Astrocyte of the cerebellum (primary cell): ENCODE measurements around the gene CLMN.

Source experiments
- DNase-seq: peaks from one replicate; pipeline ENCODE4 v3.0.0-alpha.2; 2011; ENCODE audit warnings: low read depth
- H3K4me3 ChIP-seq: 2 replicates; pipeline ENCODE4 v1.5.1; 2011; ENCODE audit warnings: mild to moderate bottlenecking, low read depth, low read length, moderate library complexity
- CTCF ChIP-seq: IDR thresholded peaks from 2 replicates; pipeline ENCODE4 v1.5.1; 2012; ENCODE audit warnings: low read length, low read depth, moderate library complexity, mild to moderate bottlenecking; ENCODE audit errors: missing control alignments
- in situ Hi-C: cut with HindIII; loops from 2 replicates; pipeline ENCODE4 v1.10.0; 2017; ENCODE audit warnings: low sequenced_read_pairs

Gene CLMN

GRCh38 chr14:95353007-95353406 is 33.3 kb upstream of the CLMN start:
- no peak for DNase-seq
- H3K4me3 ChIP-seq = no peak overlapping the region
- TF ChIP-seq CTCF = no peak
- in situ Hi-C loops = loop anchor here (10.0 kb wide), 1 partner anchor 478 kb away; no protein-coding TSS in a partner anchor

GRCh38 chr14:95352481-95352880 is 32.8 kb upstream of the CLMN start:
- in situ Hi-C loops = loop anchor here (10.0 kb wide), 1 partner anchor 478 kb away; no protein-coding TSS in a partner anchor
- no peak for TF ChIP-seq CTCF
- H3K4me3 ChIP-seq = no peak overlapping the region
- DNase-seq = no peak

DNA sequence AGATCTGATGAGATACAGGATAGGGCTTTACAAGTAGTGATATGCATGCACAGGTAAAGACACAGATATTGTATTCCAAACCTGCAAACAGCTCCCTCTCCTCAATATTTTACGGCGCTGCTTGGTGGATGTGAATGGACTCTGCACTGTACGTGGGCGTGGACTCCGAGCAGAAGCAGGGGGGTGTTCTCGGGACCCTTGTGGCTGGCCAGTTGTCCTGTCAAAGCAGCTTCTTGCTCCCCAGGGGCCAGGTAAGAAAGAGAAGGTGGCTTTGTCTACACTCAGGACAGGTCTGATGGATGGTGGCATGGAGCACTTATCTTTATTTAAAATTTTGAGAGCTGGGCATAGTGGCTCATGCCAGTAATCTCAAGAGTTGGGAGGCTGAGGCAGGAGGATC is 29.5 kb upstream of the CLMN start:
- DNase-seq = no peak
- TF ChIP-seq CTCF = no peak
- H3K4me3 ChIP-seq = no peak overlapping the region
- in situ Hi-C loops = no loop called here

- H3K4me3 ChIP-seq = no peak overlapping the region
- no peak for TF ChIP-seq CTCF
- in situ Hi-C loops = no loop called here
- DNase-seq = no peak
Measured at GRCh38 chr14:95348395-95349080, 28.8 kb upstream of the CLMN start.

GRCh38 chr14:95346820-95347219 is 27.1 kb upstream of the CLMN start:
- in situ Hi-C loops = no loop called here
- TF ChIP-seq CTCF = no peak
- H3K4me3 ChIP-seq = no peak overlapping the region
- no peak for DNase-seq

DNA sequence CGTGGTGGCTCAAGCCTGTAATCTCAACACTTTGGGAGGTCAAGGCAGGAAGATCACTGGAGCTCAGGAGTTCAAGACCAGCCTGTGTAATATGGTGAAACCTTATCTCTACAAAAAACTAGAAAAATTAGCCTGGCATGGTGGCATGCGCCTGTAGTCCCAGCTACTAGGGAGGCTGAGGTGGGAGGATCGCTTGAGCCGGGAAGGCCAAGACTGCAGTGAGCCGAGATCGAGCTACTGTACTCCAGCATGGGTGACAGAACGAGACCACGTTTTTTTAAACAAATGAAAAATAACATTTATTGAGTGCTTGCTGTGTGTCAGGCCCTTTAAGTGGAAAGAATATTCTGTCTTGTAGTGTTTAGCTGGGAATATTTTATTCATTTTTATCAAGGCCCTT is 26.6 kb upstream of the CLMN start:
- no peak for TF ChIP-seq CTCF
- DNase-seq = no peak
- H3K4me3 ChIP-seq = no peak overlapping the region
- in situ Hi-C loops = no loop called here
